ENCODE measurements around the gene TBC1D3B.
"Not testable (repeated sequence)": the region's sequence is repeated elsewhere in the genome, so short reads cannot be mapped to it uniquely, and the experiment has no call there.

The TBC1D3B gene

GRCh38 chr17:36201102-36201501, 24.7 kb upstream of the TBC1D3B start:
- not testable (repeated sequence) for DNase-seq (ENCODE audit: low spot score)

GRCh38 chr17:36198831-36199465, 22.5 kb upstream of the TBC1D3B start:
- peak; percentile 77 for DNase-seq (ENCODE audit: low spot score)

DNA sequence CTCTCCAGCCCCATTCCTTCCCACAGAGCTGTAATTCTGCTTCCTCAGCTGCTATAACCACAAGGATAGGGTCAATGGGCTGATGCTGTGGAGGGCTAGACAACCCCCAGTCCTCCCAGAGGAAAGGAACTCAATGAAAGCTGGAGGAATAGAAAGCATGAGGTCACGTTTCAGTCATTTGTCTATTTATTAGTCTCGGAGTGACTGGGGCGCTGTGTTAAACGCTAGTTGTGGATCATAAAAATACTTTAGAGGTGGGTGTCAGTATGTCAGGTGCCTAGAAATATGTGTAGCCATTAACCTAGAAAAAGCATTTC, 20.9 kb upstream of the TBC1D3B start:
- DNase-seq (ENCODE audit: low spot score), result peak; percentile 81

DNA sequence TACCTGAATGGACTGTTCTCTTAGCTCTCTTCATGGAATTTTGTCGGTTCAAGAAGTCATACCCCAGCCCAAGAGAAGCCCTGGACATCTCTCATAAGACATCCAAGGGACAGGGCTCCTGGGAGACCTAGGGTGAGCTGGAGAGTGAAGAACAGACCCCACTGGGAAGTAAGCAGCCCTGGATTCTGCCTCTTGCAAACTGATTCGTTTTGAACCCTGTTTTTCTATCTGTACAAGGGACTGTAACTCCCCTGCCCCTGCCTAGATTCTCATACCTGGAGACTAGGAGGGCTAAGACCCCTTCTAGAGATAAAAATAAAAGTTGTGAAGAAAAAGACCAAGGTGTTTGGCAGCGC, 19.7 kb upstream of the TBC1D3B start:
- DNase-seq (ENCODE audit: low spot score), result no peak

DNA sequence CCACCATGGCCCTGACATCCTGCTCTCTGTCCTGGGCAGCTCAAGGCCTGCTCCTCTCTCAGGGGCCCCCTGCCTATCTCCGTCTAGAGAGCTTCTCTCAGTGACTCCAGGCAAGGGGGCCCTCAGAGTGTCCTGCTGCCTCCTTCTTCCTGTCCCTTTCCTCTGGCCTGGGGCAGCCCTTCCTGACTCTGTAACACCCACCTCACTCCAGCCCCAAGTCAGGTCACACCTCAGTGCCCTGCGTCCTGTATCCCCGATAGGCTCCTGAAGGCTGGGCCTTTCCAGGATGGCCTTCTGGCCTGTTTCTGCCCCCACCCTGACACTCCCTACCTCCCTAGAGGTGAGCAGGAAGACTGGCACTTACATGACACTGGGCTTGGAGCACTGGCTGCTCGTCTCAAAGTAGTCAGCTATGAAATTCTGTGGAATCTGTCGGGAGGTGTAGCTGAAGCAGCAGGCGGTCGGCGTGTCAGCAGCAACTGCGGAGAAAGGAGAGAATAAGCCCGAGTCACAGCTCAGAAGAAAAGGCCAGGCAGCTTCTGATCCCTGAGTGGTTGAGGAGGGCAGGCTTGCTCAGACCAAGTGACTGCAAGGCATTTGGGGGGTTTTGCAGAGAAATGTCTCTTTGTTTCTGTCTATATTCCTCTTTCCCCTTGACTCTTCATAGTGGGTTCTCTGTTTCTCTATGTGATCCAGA, 19.1 kb upstream of the TBC1D3B start:
- DNase-seq (ENCODE audit: low spot score), result peak; percentile 66

- DNase-seq (ENCODE audit: low spot score), result peak; percentile 33
These were observed 18.5 kb upstream of the TBC1D3B start for GRCh38 chr17:36194832-36195433.

DNA sequence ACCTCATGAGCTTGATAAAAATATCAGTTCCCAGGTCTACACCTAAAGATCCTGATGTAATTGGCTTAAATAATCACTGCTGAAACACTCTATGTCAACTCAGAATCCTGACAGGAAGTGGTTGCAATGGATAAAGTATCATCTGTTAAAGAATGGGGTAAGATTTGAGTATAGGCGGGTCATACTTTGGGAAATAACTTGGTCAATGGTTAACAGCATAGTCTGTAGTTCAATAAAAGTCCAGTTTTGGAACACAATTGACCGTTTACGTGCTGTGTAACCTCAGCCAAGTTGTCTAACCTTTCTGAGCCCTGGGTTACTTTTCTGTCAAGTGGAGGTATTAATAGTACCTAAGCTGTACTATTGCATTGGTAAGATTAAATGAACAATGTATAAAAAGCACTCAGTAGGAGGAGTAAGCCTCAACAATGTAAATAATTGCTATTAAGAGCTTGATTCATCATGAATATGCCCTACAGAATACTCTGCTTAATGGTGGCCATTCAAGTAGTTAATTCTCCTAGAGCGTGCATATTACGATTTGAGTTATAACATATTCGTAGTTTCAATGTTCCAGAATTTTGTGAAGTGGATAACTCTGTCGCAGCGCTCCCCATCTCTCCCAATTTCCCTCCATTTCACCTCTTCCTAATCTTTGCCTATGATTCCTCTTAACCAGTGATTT, 17.9 kb upstream of the TBC1D3B start:
- DNase-seq (ENCODE audit: low spot score), result not testable (repeated sequence)

DNA sequence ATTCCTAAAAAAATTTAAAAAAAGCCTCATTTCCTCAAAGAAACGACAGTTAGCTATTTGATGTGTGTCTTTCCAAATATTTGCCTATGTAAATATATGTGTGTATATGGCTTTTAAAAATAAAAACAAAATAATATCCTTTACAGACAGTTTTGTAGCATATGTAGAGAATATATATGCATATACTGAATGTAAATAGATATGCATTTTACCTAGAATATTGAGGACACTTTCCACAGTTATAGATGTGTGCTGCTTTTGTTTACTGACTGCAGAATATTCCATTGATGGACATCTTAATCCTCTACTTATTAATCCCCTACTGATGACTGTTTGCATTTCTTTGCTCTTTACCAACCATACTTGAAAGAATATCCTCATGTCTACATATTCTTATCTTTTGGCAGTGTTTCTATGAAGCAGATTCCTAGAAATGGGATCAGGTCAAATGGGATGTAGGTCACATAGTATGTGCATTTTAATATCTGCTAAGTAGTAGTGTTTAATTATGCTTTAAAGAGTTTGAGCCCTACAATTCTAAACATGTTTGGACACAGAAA, 16.9 kb upstream of the TBC1D3B start:
- DNase-seq (ENCODE audit: low spot score), result peak; percentile 37

GRCh38 chr17:36190549-36191330, 14.3 kb upstream of the TBC1D3B start:
- DNase-seq (ENCODE audit: low spot score), result not testable (repeated sequence)

GRCh38 chr17:36189993-36190392, 13.6 kb upstream of the TBC1D3B start:
- DNase-seq (ENCODE audit: low spot score), result not testable (repeated sequence)

GRCh38 chr17:36188891-36189306, 12.5 kb upstream of the TBC1D3B start:
- peak; percentile 91 for DNase-seq (ENCODE audit: low spot score)

- DNase-seq (ENCODE audit: low spot score), result not testable (repeated sequence)
These were observed 11.7 kb upstream of the TBC1D3B start for GRCh38 chr17:36187943-36188665.

GRCh38 chr17:36186810-36187763, 10.7 kb upstream of the TBC1D3B start:
- not testable (repeated sequence) for DNase-seq (ENCODE audit: low spot score)

GRCh38 chr17:36185416-36185815, 9.0 kb upstream of the TBC1D3B start:
- no peak for DNase-seq (ENCODE audit: low spot score)

DNA sequence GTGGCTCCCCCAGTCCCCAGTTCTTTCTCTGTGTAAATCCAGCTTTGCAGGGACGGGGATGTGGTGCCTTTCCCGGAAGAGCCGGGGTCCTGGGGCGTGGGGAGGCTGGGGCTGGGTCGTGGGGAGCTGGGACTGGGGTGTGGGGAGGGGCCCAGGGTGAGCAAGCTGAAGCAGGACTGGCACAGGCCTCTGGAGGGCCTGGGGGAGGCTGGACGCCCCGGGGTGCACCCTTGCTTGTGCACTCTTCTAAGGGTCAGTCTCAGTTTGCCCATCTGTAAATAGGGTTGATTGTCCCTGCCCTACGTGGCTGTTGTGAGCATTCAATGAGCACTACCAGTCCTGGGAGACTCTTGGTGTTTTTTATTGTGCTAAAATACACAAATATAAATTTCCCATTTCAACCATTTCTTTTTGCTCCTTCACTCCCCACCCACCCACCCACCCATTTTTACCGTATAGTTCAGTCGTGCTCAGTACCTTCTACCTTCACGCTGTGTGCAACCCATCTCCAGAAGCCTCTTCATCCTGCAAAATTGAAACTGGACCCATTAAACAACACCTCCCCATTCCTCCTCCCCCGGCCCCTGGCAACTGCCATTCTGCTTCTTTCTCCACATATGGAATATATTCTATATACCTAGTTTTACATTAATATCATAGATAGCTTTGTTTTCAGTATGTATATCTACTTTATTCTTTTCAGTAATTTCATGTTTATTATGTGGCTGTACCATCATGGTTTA, 7.8 kb upstream of the TBC1D3B start:
- DNase-seq (ENCODE audit: low spot score), result no peak

GRCh38 chr17:36183001-36183971, 6.8 kb upstream of the TBC1D3B start:
- no peak for DNase-seq (ENCODE audit: low spot score)

GRCh38 chr17:36182176-36183000, 6.0 kb upstream of the TBC1D3B start:
- DNase-seq (ENCODE audit: low spot score), result no peak
